Hypothalamus (tissue), 51 donors: ENCODE data around the gene RANBP3.
"Not testable (repeated sequence)": the region's sequence is repeated elsewhere in the genome, so short reads cannot be mapped to it uniquely, and the experiment has no call there.

Experiments
- DNase-seq, 51 donors: peaks; one replicate each; lab custom pipeline; 2025; lab: John Stamatoyannopoulos, UW

The RANBP3 gene

GRCh38 chr19:5988517-5989387 is 10.8 kb upstream of the RANBP3 start:
- peak in 1 of 51 donors; percentile 11 for DNase-seq

DNA sequence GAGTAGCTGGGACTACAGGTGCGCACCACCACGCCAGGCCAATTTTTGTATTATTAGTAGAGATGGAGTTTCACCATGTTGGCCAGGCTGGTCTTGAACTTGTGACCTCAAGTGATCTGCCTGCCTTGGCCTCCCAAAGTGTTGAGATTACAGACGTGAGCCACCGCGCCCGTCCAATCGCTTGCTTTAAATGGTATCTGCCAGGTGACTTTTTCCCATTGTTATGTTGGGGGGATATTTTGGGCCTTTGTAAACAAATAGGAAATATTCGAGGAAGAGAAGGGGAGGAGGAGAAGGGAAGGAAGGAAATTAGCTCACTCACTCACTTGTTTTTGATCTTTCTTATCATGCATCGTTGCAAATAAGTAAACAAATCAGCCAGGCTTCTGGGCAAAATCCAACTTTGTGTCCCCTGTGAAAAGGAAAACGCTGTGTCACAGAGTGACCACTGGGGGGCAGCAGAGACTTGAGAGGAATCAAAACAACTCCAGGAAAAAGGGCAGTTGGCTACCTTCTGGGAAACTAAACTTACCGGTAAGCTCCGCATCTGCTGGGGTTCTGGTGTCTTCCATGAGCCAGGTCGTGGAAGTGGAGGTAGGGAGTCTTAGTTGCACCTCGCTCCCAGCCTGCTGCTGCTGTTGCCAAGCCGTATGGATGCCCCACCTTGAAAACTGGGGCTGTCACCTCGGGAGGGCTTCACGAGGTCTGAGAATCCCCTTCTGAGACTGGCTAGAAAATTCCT is 9.3 kb upstream of the RANBP3 start:
- DNase-seq, result peak in 46 of 51 donors; percentile 7 to 80 (median 48)

- DNase-seq, result not testable (repeated sequence)
Measured at GRCh38 chr19:5985837-5986236, 7.9 kb upstream of the RANBP3 start.

DNA sequence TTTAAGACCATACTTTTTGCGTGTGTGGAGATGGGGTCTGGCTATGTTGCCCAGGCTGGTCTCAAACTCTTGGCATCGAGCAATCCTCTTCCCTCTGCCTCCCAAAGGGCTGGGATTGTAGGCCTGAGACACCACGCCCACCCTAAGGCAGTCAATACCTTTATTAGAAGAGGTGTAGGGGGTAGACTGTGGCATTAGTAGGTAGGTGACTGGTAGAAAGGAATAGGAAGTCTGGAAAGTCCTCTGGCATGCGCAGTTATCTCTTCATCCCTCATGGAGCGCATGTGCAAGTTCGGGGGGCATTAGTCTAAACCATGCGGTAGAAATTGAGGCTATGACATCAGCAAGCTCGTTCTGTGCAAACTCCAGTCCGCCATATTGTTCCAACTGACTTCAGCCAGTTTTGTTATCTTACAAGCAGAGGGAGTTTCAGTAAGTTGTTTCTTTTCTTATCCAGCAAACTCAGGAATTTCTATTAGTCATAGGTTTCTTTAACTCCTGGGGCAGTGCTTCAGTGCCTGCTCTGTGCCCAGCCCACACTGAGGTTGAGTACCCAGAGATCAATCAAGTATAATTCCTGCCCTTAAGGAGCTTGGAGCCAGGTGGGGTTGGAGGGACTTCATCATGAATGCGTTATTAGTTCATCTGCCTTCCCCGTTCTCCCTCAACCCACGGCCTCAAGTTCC is 7.3 kb upstream of the RANBP3 start:
- DNase-seq, result no peak

GRCh38 chr19:5984600-5984999 is 6.7 kb upstream of the RANBP3 start:
- no peak for DNase-seq

- no peak for DNase-seq
Measured at GRCh38 chr19:5983367-5983955, 5.5 kb upstream of the RANBP3 start.

GRCh38 chr19:5978606-5979552 is 939 bp upstream of the RANBP3 start:
- DNase-seq, result no peak

- peak in 2 of 51 donors; percentile 34 to 52 for DNase-seq
Measured at GRCh38 chr19:5977222-5977784, 637 bp downstream of the RANBP3 start.

DNA sequence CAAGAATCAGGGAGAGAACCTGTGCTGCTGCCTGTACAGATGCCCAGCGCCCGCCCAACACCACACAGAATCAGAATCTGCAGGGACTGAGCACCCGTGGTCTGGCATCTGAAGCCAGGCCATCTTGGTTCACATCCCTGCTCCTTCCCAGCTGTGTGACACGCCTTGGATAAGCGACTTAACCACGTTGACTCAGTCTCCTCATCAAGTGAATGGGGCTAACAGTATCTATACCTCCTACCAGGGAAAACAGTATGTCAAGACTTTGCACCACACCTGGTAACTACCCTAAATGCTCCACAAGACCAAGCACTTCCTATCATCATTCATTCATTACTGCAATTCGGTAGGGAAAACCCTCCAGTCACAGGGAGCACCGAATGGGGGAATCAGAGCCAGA is 1.2 kb downstream of the RANBP3 start:
- no peak for DNase-seq

DNA sequence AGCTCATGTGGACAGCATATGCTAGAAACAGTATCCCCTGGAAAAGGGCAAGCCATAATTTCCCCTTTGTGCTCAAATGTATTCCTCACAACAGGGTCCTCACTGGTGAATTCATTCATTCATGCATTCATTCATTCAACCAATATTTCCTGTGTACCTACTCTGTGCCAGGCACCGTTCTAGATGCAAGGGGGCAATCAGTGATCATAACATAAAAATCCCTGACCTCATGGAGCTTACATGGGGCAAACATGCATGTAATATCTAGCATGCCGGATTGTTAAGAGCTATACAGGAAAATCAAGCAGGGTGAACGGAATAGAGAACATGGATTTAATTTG is 2.6 kb downstream of the RANBP3 start:
- DNase-seq, result no peak

- DNase-seq, result no peak
Measured at GRCh38 chr19:5974721-5975387, 3.1 kb downstream of the RANBP3 start.

GRCh38 chr19:5973867-5974635 is 3.9 kb downstream of the RANBP3 start:
- DNase-seq, result no peak

DNA sequence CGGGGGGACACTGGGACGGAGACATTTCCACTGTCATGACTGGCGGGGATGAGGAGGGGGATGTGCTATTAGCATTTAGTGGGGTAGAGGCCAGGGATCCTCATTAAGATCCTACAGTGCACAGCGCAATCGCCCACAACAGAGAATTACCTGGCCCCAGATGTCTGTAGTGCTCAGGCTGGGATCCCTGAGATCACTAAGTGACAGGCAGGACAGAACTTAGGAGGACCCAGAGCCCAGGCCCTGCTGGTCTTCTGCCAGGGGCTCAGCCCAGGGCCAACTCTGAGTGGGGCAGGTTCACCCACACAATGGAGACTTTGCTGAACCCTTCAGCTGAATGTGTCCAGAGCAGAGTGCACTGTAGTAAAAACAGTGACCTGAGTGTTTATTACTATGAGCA is 4.6 kb downstream of the RANBP3 start:
- no peak for DNase-seq

DNA sequence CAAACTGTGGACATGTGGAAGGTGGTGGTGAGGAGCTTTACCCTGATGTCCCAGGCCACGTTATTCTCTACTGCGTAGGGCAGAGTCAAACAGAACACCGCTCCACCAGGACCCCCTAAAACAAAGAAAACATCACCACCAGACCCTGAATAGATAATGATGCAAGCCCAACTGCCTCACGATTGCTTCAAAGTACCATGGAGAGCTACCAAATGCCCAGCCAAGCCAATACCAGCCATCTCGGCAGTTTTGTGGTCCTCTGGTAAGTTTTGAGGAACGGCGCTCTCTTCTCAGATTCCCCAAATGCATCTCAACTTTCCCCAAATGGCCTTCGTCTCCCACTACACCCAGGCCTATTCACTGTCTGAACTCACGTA is 5.6 kb downstream of the RANBP3 start:
- no peak for DNase-seq

DNA sequence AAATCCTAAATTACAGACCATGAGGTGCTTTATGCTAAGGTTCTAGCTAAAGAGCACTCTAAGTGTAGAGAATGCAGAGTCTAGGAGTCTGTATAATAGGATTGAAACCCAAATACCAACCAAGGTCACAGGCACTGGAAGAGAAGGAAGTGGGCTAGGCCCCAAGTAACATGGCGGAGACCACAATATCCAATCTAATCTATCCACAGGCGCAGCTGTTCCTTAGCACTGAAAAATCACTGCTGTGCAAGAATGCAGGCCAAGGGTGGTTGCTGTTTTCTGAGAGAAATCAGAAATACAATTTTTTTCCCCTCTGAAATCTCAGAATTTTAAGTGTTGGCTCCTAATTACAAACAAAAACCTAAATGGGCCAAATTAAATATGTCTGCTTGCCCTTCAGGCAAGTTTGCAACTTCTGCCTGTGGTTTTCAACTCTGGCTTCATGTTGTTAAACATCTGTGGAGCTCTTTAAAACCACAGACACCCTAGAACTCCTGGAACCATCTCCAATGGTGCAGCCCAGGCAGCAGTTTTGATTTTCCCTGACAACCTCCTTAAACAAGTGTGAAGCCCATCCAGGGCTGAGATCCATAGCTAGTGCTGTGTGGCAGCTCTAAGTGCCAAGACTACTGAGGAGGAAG is 6.1 kb downstream of the RANBP3 start:
- no peak for DNase-seq

GRCh38 chr19:5969476-5969875 is 8.5 kb downstream of the RANBP3 start:
- no peak for DNase-seq

GRCh38 chr19:5968431-5969373 is 9.2 kb downstream of the RANBP3 start:
- DNase-seq, result peak in 7 of 51 donors; percentile 29 to 68 (median 39)
